Retinal pigment epithelial cell (primary cell): ENCODE measurements around the gene CCL17.

Source experiments
- DNase-seq: peaks from one replicate; pipeline ENCODE4 v3.0.0-alpha.2; 2010; ENCODE audit warnings: low read depth
- H3K4me3 ChIP-seq: 2 replicates; pipeline ENCODE4 v1.5.1; 2011; ENCODE audit warnings: mild to moderate bottlenecking, low read length, control low read depth, moderate library complexity
- TF ChIP-seq, protein P1 (sequence below): conservative IDR thresholded peaks from 2 replicates; pipeline ENCODE4 v1.5.1; 2011; ENCODE audit warnings: low read depth, low read length, control low read depth, inconsistent platforms

CCL17 gene

DNA sequence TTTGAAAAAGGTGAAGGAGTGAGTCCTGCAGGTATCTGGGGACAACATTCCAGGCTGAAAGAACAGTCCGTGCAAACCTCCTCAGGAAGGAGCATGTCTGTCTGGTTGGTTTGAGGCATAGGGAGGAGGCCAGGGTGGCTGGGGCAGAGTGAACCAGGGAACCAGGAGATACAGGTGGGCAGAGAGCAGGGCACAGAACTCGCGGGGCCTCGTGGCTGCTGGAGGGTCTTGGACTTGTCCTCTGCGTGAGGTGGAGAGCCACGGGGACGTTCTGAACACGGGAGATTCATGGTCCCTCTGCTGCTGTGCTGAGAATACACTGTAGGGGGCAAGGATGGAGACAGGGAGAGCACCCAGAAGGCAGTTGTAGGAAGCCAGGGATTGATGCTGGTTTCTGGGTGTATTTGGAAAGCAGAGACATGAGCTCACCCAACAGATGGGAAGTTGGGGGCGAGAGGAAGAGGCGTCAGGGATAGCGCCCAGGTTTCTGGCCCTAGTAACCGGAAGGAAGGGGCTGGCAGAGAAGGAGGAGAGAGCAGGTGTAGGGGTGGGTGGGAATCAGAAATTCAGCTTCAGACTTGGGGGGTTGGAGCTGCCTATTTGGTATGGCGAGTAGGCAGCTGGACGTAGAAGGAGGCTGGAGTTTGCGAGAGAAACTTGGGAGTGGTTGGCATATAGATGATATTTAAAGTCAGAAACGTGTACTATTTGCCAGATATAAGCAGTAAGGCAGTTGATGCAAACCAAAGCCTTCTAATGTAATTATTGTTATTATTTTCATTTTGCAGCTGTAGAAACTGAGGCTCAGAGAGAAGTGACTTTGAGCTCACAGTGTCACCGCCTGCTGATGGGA is at the start of gene CCL17:
TSS of gene CCL17 (plus strand) at position 803 of the 853 bp plus-strand sequence. CDS start 9,166 bp downstream, outside the sequence.
- TF ChIP-seq, protein P1, sequence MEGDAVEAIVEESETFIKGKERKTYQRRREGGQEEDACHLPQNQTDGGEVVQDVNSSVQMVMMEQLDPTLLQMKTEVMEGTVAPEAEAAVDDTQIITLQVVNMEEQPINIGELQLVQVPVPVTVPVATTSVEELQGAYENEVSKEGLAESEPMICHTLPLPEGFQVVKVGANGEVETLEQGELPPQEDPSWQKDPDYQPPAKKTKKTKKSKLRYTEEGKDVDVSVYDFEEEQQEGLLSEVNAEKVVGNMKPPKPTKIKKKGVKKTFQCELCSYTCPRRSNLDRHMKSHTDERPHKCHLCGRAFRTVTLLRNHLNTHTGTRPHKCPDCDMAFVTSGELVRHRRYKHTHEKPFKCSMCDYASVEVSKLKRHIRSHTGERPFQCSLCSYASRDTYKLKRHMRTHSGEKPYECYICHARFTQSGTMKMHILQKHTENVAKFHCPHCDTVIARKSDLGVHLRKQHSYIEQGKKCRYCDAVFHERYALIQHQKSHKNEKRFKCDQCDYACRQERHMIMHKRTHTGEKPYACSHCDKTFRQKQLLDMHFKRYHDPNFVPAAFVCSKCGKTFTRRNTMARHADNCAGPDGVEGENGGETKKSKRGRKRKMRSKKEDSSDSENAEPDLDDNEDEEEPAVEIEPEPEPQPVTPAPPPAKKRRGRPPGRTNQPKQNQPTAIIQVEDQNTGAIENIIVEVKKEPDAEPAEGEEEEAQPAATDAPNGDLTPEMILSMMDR, result no peak
- no peak for DNase-seq
- H3K4me3 ChIP-seq, result no peak within 1 kb of the TSS

DNA sequence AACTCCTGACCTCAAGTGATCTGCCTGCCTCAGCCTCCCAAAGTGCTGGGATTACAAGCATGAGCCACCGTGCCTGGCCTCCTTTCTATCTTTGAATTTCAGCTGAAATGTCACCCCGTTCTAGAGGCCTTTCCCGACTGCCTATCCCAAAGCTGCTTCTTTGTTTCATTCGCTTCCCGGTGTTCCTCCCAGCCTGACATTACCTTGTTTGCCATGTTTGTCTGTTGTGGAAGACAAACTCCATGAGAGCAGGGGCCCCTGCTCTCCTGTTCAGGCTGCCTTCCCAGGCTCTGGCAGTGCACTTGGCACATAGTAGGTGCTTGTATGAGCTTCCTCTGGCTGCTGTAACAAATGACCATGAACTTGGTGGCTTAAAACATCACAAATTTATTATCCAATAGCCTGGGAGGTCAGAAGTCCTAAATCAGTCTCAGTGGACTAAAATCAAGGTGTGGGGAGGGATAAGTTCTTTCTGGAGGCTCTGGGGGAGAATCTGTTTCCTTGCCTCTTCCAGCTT is 48.6 kb upstream of the CCL17 start:
- DNase-seq, result no peak
- TF ChIP-seq, protein P1, result no peak
- no peak overlapping the region for H3K4me3 ChIP-seq

DNA sequence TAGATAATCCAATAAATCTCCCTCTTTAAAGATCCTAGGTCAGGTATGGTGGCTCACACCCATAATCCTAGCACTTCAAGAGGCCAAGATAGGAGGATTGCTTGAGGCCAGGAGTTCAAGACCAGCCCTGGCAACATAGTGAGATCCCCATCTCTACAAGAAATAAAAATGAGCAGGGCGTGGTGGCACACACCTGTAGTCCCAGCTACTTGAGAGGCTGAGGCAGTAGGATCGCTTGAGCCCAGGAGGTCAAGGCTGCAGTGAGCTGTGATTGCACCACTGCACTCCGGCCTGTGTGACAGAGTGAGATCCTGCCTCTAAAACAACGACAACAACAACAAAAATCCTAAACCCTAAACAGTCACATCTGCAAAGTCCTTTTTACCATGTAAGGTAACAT is 48.0 kb upstream of the CCL17 start:
- TF ChIP-seq, protein P1, result no peak
- no peak overlapping the region for H3K4me3 ChIP-seq
- no peak for DNase-seq

DNA sequence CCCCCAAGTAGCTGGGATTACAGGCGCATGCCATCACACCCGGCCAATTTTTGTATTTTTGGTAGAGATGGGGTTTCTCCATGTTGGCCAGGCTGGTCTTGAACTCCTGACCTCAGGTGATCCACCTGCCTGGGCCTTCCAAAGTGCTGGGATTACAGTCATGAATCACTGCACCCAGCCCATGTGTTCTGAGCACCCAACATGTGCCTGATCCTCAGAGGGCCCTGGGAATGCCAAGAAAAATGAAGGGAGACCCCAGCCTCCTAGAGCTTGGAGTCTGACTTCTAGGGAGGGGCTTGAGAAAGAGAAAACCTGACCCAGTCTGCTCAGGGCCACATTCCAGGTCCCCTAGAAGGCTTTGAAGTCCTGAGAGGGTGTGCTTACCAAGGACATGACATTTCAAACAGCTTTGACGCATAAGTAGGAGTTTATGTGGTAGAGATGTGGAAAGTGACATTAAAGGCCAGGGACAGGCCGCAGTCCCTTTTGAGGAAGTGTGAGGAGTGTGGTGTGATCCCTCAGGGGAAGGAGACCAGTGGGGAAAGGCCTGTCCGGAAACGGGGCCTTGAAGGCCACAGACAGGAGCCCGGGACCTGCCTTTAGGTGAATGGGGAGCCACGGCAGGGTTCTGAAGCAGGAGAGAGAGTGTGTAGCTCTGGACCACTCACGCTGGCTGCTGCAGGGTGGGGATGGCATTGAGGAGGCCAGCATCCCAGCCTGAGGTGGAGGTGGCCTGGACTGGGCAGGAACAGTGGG is 47.1 kb upstream of the CCL17 start:
- H3K4me3 ChIP-seq, result no peak overlapping the region
- TF ChIP-seq, protein P1, result no peak
- no peak for DNase-seq

DNA sequence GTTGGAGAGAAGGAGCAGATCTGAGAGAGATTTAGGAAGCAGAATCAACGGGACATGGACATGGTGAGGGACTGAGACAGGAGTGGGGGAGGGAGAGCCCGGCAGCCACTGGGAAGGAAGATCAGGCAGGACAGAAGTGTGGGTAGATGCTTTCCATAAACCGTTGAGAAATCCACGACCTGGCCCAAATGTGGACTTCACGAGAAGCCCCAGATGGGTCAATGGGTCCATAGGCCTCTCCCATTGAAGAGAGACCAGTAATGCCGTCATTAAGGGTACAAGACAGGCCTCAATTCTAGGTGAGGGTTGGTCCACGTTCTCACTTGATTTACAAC is 46.5 kb upstream of the CCL17 start:
- no peak overlapping the region for H3K4me3 ChIP-seq
- TF ChIP-seq, protein P1, result no peak
- no peak for DNase-seq

DNA sequence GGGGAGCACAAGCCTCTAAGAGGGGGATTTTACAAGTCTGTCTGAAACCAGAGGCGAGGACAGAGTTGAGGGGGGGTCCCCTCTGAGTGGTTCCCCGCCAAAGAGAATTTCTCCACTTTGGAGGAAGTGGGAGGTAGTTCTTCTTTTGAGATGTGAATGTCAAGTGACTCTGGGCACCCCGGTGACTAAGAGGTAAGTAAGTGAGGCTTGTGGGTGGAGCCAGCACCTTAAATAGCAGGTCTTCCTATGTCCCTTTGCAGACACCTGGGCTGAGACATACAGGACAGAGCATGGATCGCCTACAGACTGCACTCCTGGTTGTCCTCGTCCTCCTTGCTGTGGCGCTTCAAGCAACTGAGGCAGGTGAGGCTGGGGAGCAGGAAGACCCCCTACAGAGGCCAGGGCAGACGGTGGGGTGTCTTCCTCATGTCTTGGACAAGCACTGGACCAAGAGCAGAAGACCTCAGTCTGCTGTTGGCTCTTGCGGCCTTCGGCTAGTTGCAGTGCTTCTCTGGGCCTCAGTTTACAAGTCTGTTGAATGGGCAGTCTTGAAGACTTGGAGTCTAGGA is 46.0 kb upstream of the CCL17 start, which contains the start of gene CCL22:
TSS of gene CCL22 (plus strand) at position 257 of the 569 bp plus-strand sequence. CDS start at position 291, 34 bp downstream.
- no peak for DNase-seq
- TF ChIP-seq, protein P1, result no peak

More for the DNA sequence above, 46.0 kb upstream of the CCL17 start, which contains the start of gene CCL22:
- no peak within 1 kb of the TSS for H3K4me3 ChIP-seq
